Epithelial cell of proximal tubule (primary cell): ENCODE measurements around the gene FCHSD2. TPM values are rescaled to one million over a fixed set of nuclear protein-coding genes. Genes with fewer than 3 reads are reported as not detected.

Experiments used
- DNase-seq: peaks from one replicate; pipeline ENCODE4 v3.0.0-alpha.2; 2011; ENCODE audit warnings: low read depth
- H3K4me3 ChIP-seq: 2 replicates; pipeline ENCODE4 v1.5.1; 2011; ENCODE audit warnings: low read depth, mild to moderate bottlenecking, low read length
- CTCF ChIP-seq: conservative IDR thresholded peaks from 2 replicates; pipeline ENCODE4 v1.5.1; 2012; ENCODE audit warnings: low read depth, mild to moderate bottlenecking, low read length
- total RNA-seq: library from RNA; depleted of rRNA; stranded (reverse); fragments of >200 nt; gene quantifications from 2 replicates; pipeline ENCODE4 v1.2.3, GENCODE V29; 2015

FCHSD2 gene
- total RNA-seq, 1 donor from 2014 or later, result 8.8 TPM

GRCh38 chr11:73009972-73010371, 132.1 kb downstream of the FCHSD2 start:
- no peak overlapping the region for H3K4me3 ChIP-seq
- DNase-seq, result no peak
- no peak for TF ChIP-seq CTCF

GRCh38 chr11:73004088-73004487, 138.0 kb downstream of the FCHSD2 start:
- DNase-seq, result no peak
- no peak for TF ChIP-seq CTCF

GRCh38 chr11:73003088-73003487, 139.0 kb downstream of the FCHSD2 start:
- TF ChIP-seq CTCF, result no peak
- no peak for DNase-seq
- H3K4me3 ChIP-seq, result no peak overlapping the region

More at GRCh38 chr11:73004088-73004487, 138.0 kb downstream of the FCHSD2 start:
- H3K4me3 ChIP-seq, result no peak overlapping the region

GRCh38 chr11:73002214-73002613, 139.9 kb downstream of the FCHSD2 start:
- no peak for DNase-seq

GRCh38 chr11:73001615-73002014, 140.5 kb downstream of the FCHSD2 start:
- TF ChIP-seq CTCF, result no peak
- peak; percentile 7 for DNase-seq
- H3K4me3 ChIP-seq, result no peak overlapping the region

More at GRCh38 chr11:73002214-73002613, 139.9 kb downstream of the FCHSD2 start:
- TF ChIP-seq CTCF, result no peak
- H3K4me3 ChIP-seq, result no peak overlapping the region

- TF ChIP-seq CTCF, result no peak
- H3K4me3 ChIP-seq, result no peak overlapping the region
- DNase-seq, result no peak
These were observed 143.4 kb downstream of the FCHSD2 start for GRCh38 chr11:72998676-72999075.

GRCh38 chr11:72996959-72997358, 145.2 kb downstream of the FCHSD2 start:
- no peak for TF ChIP-seq CTCF
- H3K4me3 ChIP-seq, result no peak overlapping the region
- no peak for DNase-seq
